K562 (cell line): ENCODE measurements around the gene NR6A1.

ENCODE experiments used
- CTCF ChIP-seq, 3 experiments: IDR thresholded peaks in 2 of 3; conservative IDR thresholded peaks in 1 of 3; 2 replicates each; pipeline ENCODE4 v1.5.1; 2011 to 2012; ENCODE audit warnings: low read length in 3 of 3, mild to moderate bottlenecking in 3 of 3, control low read depth in 2 of 3, improper control_type of control experiment in 1 of 3, inconsistent platforms in 1 of 3, low read depth in 1 of 3, mixed read lengths in 1 of 3, moderate library complexity in 1 of 3; ENCODE audit not compliant: insufficient read depth in 2 of 3
- IRF1 ChIP-seq: sonication (generic); formaldehyde crosslinking; IDR thresholded peaks from 2 replicates; pipeline ENCODE4 v1.8.0; 2022; ENCODE audit warnings: missing genetic modification reagents, mild to moderate bottlenecking, borderline replicate concordance
- MAZ ChIP-seq, 2 experiments: fragments of 450-650 bp in 1 of 2; sonication (generic) in 1 of 2; formaldehyde crosslinking; IDR thresholded peaks in 1 of 2; conservative IDR thresholded peaks in 1 of 2; 2 replicates each; pipeline versions ENCODE4 v1.4.0 to v1.5.0; 2020; ENCODE audit warnings: mild to moderate bottlenecking in 1 of 2, missing genetic modification reagents in 1 of 2
- PREB ChIP-seq: sonication (generic); formaldehyde crosslinking; IDR thresholded peaks from 2 replicates; pipeline ENCODE4 v1.8.1; 2023; ENCODE audit warnings: mild to moderate bottlenecking, missing genetic modification reagents
- RFX1 ChIP-seq: fragments of 450-650 bp; IDR thresholded peaks from 2 replicates; pipeline ENCODE4 v1.6.1; 2016; ENCODE audit warnings: mild to moderate bottlenecking, moderate library complexity
- RNF219 ChIP-seq: fragments of 250-450 bp; sonication (Bioruptor Pico); IDR thresholded peaks from 2 replicates; pipeline ENCODE4 v1.5.0; 2022; ENCODE audit warnings: mild to moderate bottlenecking
- U2AF1 ChIP-seq: fragments of 200-400 bp; formaldehyde crosslinking; optimal IDR thresholded peaks from 2 replicates; pipeline ENCODE3; 2017; ENCODE audit warnings: mild to moderate bottlenecking, low read depth, low read length, moderate library complexity
- YY1 ChIP-seq, 3 experiments: IDR thresholded peaks; 2 replicates each; pipeline ENCODE4 v1.6.1; 2011; ENCODE audit warnings: low read length in 2 of 3, mild to moderate bottlenecking in 2 of 3, moderate library complexity in 2 of 3, borderline replicate concordance in 1 of 3, control low read depth in 1 of 3, low read depth in 1 of 3; ENCODE audit not compliant: insufficient read depth in 3 of 3, insufficient replicate concordance in 2 of 3, control insufficient read depth in 1 of 3, insufficient read length in 1 of 3; ENCODE audit errors: extremely low read depth in 1 of 3
- ZNF253 ChIP-seq: fragments of 250-450 bp; sonication (Bioruptor Pico); conservative IDR thresholded peaks from 2 replicates; pipeline ENCODE4 v1.6.1; 2021; ENCODE audit warnings: mild to moderate bottlenecking
- ZNF395 ChIP-seq: fragments of 200-800 bp; sonication (Bioruptor generic); IDR thresholded peaks from 2 replicates; pipeline ENCODE4 v1.6.1; 2017; ENCODE audit warnings: missing genetic modification characterization, missing compliant biosample characterization

GRCh38 chr9:124527781-124528180, 243.3 kb downstream of the NR6A1 start:
- TF ChIP-seq PREB (CRISPR knock-in tag) (no peak), RFX1 (no peak), IRF1 (no peak), CTCF (IDR thresholded peaks at IDR 0.05 in 2 of 3, conservative IDR thresholded peaks at IDR 0.05 in 1 of 3; ENCODE audit: insufficient read depth in 2 of 3, low read depth in 1 of 3, low read length in 3 of 3) (no peak), YY1 (IDR thresholded peaks at IDR 0.05; ENCODE audit: borderline replicate concordance in 1 of 3, control insufficient read depth in 1 of 3, extremely low read depth in 1 of 3, insufficient read depth in 3 of 3, insufficient read length in 1 of 3, insufficient replicate concordance in 2 of 3, low read depth in 1 of 3, low read length in 2 of 3) (no peak), U2AF1 (no peak), ZNF395 (no peak), RNF219 (no peak), MAZ (CRISPR knock-in tag; conservative IDR thresholded peaks at IDR 0.05 in 1 of 2, IDR thresholded peaks at IDR 0.05 in 1 of 2) (no peak), ZNF253 (CRISPR knock-in tag) (no peak)
